Right lobe of liver (tissue), 6 donors: Measurements from ENCODE around the gene CDH4. TPM values are rescaled to one million over a fixed set of nuclear protein-coding genes. Genes with fewer than 3 reads are reported as not detected.

Experiments
- ATAC-seq, 4 donors: fragments of 200-7000 bp; cut with Tn5 transposase; one replicate each; pipeline ENCODE4 v1.9.1; 2020; ENCODE audit warnings: mild to moderate bottlenecking in 4 of 4, moderate library complexity in 4 of 4
- DNase-seq, 3 donors: peaks; one replicate each; pipeline ENCODE4 v3.0.0-alpha.2; 2020
- H3K27ac ChIP-seq, 3 donors: fragments of 200-600 bp; one replicate each; pipeline ENCODE4 v1.8.0; 2022
- H3K27me3 ChIP-seq, 2 donors: fragments of 200-600 bp; one replicate each; pipeline ENCODE4 v1.8.0; 2022
- H3K36me3 ChIP-seq, 4 donors: fragments of 200-600 bp; sonication (generic) in 1 of 4; one replicate each; pipeline versions ENCODE4 v1.5.1 to v1.8.0; 2017 to 2022; ENCODE audit warnings: control low read depth in 1 of 4
- H3K4me1 ChIP-seq, 4 donors: fragments of 200-600 bp; sonication (generic) in 1 of 4; one replicate each; pipeline versions ENCODE4 v1.5.1 to v1.8.0; 2017 to 2022; ENCODE audit warnings: control low read depth in 1 of 4
- H3K4me3 ChIP-seq, 3 donors: fragments of 200-600 bp; one replicate each; pipeline ENCODE4 v1.8.0; 2022
- H3K9me3 ChIP-seq, 4 donors: fragments of 200-600 bp; sonication (generic) in 1 of 4; one replicate each; pipeline versions ENCODE4 v1.5.1 to v1.8.0; 2017 to 2022; ENCODE audit warnings: control low read depth in 1 of 4
- POLR2A ChIP-seq: fragments of 450-650 bp; IDR thresholded peaks from one replicate; pipeline ENCODE4 v1.6.1; 2017; ENCODE audit warnings: antibody characterized with exemption, mild to moderate bottlenecking
- WGBS: methylation state at CpG from one replicate; pipeline ENCODE4 v1.1.6; 2018; ENCODE audit warnings: low coverage, low lambda C conversion rate; ENCODE audit not compliant: insufficient coverage; ENCODE audit errors: missing lambda C conversion rate; 5-methylcytosine and 5-hydroxymethylcytosine counted together
- intact Hi-C, 2 donors: fragments of 100-400 bp; cut with DNase I; formaldehyde crosslinking; loops; one replicate each; pipeline versions ENCODE4 v1.11.2 to v1.14.1; 2022
- total RNA-seq, 6 experiments: library from RNA; depleted of rRNA in 2 of 6; stranded (reverse); fragments of >200 nt in 2 of 6; fragmentation: NEBNext Ultra II Directional in 3 of 6; extraction: Animal tissue kit (Norgen Biotek cat#: 25700) in 3 of 6; gene quantifications; one replicate each; pipeline versions ENCODE4 v1.1.0 to v1.2.4, GENCODE V29; 2016 to 2023
- TF ChIP-seq, protein P1 (sequence below), 4 donors: fragments of 200-600 bp in 3 of 4; fragments of 450-650 bp in 1 of 4; IDR thresholded peaks; one replicate each; pipeline versions ENCODE4 v1.5.1 to v1.8.0; 2016 to 2022; ENCODE audit warnings: antibody characterized with exemption in 4 of 4, mild to moderate bottlenecking in 2 of 4
- donor health status: DM: no; HTN: yes; CAD: no.
- donor health status: DM: no; HTN: no; CAD: no.
- donor health status: DM: no; HTN: no; CAD: no.
- donor health status: DM: no; HTN: yes; CAD: no.
- donor health status: DM: no; HTN: yes; CAD: no.

The CDH4 gene
- total RNA-seq, 6 experiments from 2014 or later = 0.02 to 0.14 (median 0.09) TPM; not detected in 3

DNA sequence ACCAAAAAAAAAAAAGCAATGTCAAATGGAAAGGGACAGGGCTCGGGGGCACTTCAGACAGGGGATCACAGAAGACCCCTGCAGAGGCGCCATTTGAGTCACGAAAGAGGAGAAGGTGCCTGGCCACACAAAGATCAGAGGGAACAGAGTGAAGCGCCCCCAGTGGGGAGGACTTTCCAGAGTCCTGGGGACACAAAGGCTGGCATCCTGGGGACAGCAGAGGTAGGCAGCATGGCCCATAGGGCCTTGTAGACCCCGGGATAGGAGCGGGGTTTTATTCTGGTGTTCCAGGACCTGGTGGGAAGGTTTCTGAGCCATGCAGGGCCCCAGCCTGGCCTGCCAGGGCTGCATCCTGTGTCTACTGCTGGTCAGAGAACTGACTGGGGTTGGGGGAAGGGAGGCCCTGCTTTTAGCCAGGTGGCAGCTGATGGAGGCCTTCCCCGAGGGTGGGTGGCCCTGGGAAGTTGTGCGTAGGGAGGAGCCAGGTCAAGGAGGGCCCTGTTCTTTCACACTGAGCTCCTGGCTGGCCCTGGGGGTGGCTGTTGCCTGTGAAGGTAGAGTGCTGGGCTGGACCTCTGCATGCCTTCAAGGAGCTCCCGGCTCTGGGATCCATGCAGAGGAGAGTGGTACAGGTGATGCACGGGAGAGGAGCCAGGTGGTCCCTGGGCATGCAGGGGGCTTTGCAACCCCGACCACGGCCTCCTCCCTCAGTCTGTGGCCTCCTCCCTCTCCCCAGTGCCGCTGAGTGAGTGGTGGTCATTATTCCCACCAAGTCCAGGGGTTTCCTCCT is 117.9 kb downstream of the CDH4 start:
- intact Hi-C loops = loop anchor here in 1 of 2 donors (10.0 kb wide), 1 partner anchor 65 kb away; no protein-coding TSS in a partner anchor
- no peak for ATAC-seq
- WGBS = 45% methylated on average over 4 of the region's 13 CpGs

DNA sequence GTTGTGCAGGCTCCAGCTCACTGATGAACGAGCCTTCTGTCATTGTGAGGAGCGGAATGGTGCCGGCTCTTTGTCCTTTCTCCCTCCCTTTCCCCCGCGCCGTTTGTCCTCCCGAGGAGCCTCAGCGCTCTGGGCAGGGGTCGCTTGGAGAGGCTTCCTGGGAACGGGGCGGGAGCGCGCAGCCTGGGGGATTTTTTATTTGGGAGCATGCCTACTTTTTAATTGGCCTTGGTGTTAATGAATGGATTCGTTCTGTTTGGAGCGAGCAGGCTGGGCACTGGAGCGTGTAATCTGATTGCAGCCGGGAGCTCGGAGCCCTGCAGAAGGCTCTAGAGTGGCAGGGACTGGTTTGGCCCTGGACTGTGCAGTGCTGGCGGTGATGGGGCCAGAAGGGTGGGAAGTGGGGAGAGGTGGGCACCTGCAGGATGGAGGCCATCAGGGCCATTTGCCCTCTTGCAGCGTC is 118.8 kb downstream of the CDH4 start:
- intact Hi-C loops = no loop called here
- Histone ChIP-seq H3K27me3 (no peaks in the 10 kb centered on the region), H3K9me3 (no peaks in the 10 kb centered on the region), H3K27ac (no peak overlapping the region), H3K4me1 (no peaks in the 10 kb centered on the region), H3K36me3 (no peaks in the 10 kb centered on the region), H3K4me3 (no peak overlapping the region)
- no peak for DNase-seq
- 44% methylated on average over 7 of the region's 20 CpGs for WGBS
- ATAC-seq = no peak
- TF ChIP-seq POLR2A = no peak

More for the DNA sequence above, 117.9 kb downstream of the CDH4 start:
- no peak overlapping the region for H3K4me3 ChIP-seq
- H3K9me3 ChIP-seq = no peaks in the 10 kb centered on the region
- DNase-seq = no peak
- no peak for TF ChIP-seq POLR2A
- TF ChIP-seq, protein P1, sequence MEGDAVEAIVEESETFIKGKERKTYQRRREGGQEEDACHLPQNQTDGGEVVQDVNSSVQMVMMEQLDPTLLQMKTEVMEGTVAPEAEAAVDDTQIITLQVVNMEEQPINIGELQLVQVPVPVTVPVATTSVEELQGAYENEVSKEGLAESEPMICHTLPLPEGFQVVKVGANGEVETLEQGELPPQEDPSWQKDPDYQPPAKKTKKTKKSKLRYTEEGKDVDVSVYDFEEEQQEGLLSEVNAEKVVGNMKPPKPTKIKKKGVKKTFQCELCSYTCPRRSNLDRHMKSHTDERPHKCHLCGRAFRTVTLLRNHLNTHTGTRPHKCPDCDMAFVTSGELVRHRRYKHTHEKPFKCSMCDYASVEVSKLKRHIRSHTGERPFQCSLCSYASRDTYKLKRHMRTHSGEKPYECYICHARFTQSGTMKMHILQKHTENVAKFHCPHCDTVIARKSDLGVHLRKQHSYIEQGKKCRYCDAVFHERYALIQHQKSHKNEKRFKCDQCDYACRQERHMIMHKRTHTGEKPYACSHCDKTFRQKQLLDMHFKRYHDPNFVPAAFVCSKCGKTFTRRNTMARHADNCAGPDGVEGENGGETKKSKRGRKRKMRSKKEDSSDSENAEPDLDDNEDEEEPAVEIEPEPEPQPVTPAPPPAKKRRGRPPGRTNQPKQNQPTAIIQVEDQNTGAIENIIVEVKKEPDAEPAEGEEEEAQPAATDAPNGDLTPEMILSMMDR (IDR thresholded peaks at IDR 0.05) = no peak
- no peaks in the 10 kb centered on the region for H3K27me3 ChIP-seq
- H3K27ac ChIP-seq = no peak overlapping the region
- no peaks in the 10 kb centered on the region for H3K4me1 ChIP-seq
- H3K36me3 ChIP-seq = no peaks in the 10 kb centered on the region

GRCh38 chr20:61371501-61372136 is 119.6 kb downstream of the CDH4 start:
- DNase-seq (no peak), ATAC-seq (no peak)
- no peak for TF ChIP-seq POLR2A
- TF ChIP-seq, protein P1 (IDR thresholded peaks at IDR 0.05) = no peak

DNA sequence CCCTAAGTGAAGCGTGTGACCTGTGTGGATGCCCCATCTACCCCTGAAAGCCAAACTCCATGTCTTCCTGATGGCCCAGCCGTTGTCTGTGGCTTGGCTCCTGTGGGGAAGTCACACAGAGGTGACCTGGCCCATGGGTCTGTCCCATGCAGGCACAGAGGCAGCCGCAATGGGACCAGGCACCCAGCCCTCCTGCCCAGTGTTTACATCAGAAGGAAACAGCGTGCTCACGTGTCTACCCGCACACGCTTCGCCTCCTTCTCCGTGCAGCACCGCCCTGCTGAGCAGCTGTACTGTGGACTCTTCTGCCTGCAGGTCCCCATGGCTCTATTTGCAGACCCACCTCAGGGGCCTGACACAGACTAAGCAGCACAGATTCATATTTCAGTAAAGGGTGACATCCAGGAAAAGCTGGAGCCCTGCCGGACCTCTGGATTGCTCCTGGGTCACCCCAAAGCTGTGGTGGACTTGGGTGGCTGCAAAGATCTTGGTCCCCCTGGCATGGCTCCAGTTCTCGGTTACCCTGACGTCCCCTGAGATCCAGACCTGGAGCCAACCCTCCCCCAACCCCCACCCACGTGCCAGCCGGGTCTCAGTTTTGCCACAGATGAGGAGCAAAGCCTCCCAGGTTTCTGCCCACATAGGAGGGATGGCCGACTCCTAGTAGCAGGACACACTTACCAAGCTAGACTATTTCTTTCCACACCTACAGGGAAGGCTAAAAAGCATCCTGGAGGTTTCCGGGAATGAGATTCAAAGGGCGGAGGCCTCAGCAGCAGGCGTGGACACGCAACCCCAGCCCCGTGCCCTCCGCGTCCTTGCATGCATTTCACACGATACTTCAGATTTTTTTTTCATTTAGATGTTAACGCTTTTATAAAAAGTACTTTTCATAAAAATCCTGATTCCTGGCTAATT is 120.3 kb downstream of the CDH4 start:
- Histone ChIP-seq H3K27ac (no peak overlapping the region), H3K36me3 (no peaks in the 10 kb centered on the region), H3K4me1 (no peaks in the 10 kb centered on the region), H3K4me3 (no peak overlapping the region), H3K9me3 (no peaks in the 10 kb centered on the region), H3K27me3 (no peaks in the 10 kb centered on the region)
- intact Hi-C loops = no loop called here
- WGBS = 71% methylated on average over 17 of the region's 25 CpGs
- TF ChIP-seq POLR2A = no peak
- TF ChIP-seq, protein P1 (IDR thresholded peaks at IDR 0.05) = no peak
- no peak for DNase-seq
- no peak for ATAC-seq

More at GRCh38 chr20:61371501-61372136, 119.6 kb downstream of the CDH4 start:
- Histone ChIP-seq H3K4me1 (no peaks in the 10 kb centered on the region), H3K27ac (no peak overlapping the region), H3K9me3 (no peaks in the 10 kb centered on the region), H3K36me3 (no peaks in the 10 kb centered on the region), H3K27me3 (no peaks in the 10 kb centered on the region), H3K4me3 (no peak overlapping the region)
- intact Hi-C loops = no loop called here
- 40% methylated on average over 12 of the region's 22 CpGs for WGBS
